Hepatocyte (in vitro differentiated cells): ENCODE data around the gene RNF4. TPM values are rescaled to one million over a fixed set of nuclear protein-coding genes. Genes with fewer than 3 reads are reported as not detected.
"Not testable (repeated sequence)": the region's sequence is repeated elsewhere in the genome, so short reads cannot be mapped to it uniquely, and the experiment has no call there.

Experiments
- DNase-seq: peaks from one replicate; pipeline ENCODE4 v3.0.0-alpha.2; 2016; ENCODE audit warnings: low spot score
- H2AFZ ChIP-seq: fragments of 200-600 bp; sonication (generic); 2 replicates; pipeline ENCODE4 v1.6.0; 2016; ENCODE audit warnings: antibody characterized with exemption, mild to moderate bottlenecking
- H3K27ac ChIP-seq: fragments of 200-600 bp; sonication (generic); 2 replicates; pipeline ENCODE4 v1.5.1; 2016; ENCODE audit warnings: mild to moderate bottlenecking
- H3K27me3 ChIP-seq: fragments of 200-600 bp; sonication (generic); 2 replicates; pipeline ENCODE4 v1.6.1; 2016
- H3K36me3 ChIP-seq: fragments of 200-600 bp; sonication (generic); replicated peaks from 2 replicates; pipeline ENCODE4 v1.5.1; 2016; ENCODE audit warnings: low read depth; ENCODE audit not compliant: insufficient read depth
- H3K4me1 ChIP-seq: fragments of 200-600 bp; sonication (generic); 2 replicates; pipeline ENCODE4 v1.5.1; 2016; ENCODE audit warnings: mild to moderate bottlenecking, moderate library complexity; ENCODE audit not compliant: insufficient read depth
- H3K4me2 ChIP-seq: fragments of 200-600 bp; sonication (generic); 2 replicates; pipeline ENCODE4 v1.6.0; 2016
- H3K4me3 ChIP-seq: fragments of 200-600 bp; sonication (generic); 2 replicates; pipeline ENCODE4 v1.5.1; 2016; ENCODE audit warnings: mild to moderate bottlenecking
- H3K79me2 ChIP-seq: fragments of 200-600 bp; sonication (generic); 2 replicates; pipeline ENCODE4 v1.6.0; 2017; ENCODE audit warnings: mild to moderate bottlenecking
- H3K9me2 ChIP-seq: fragments of 200-600 bp; sonication (generic); replicated peaks from 2 replicates; pipeline ENCODE4 v1.6.0; 2017; ENCODE audit warnings: mild to moderate bottlenecking; ENCODE audit not compliant: insufficient read depth
- H3K9me3 ChIP-seq: fragments of 200-600 bp; sonication (generic); 2 replicates; pipeline ENCODE4 v1.5.1; 2016; ENCODE audit warnings: low read depth, mild to moderate bottlenecking
- H4K20me1 ChIP-seq: fragments of 200-600 bp; sonication (generic); 2 replicates; pipeline ENCODE4 v1.6.0; 2016; ENCODE audit warnings: mild to moderate bottlenecking; ENCODE audit not compliant: insufficient read depth, poor library complexity, severe bottlenecking
- CTCF ChIP-seq: fragments of 200-600 bp; sonication (generic); IDR thresholded peaks from 2 replicates; pipeline ENCODE4 v1.5.1; 2016; ENCODE audit warnings: antibody characterized with exemption, mild to moderate bottlenecking; ENCODE audit not compliant: poor library complexity
- EZH2 ChIP-seq: fragments of 200-600 bp; sonication (generic); IDR thresholded peaks from 2 replicates; pipeline ENCODE4 v1.6.1; 2016; ENCODE audit warnings: antibody characterized with exemption, mild to moderate bottlenecking, borderline replicate concordance
- EZH2phosphoT487 ChIP-seq: fragments of 200-600 bp; sonication (generic); IDR thresholded peaks from one replicate; pipeline ENCODE4 v1.6.1; 2018; ENCODE audit warnings: antibody characterized with exemption, mild to moderate bottlenecking, low read depth, moderate library complexity; ENCODE audit not compliant: unreplicated experiment, severe bottlenecking
- WGBS: methylation state at CpG from one replicate; pipeline ENCODE4 v1.1.6; 2016; ENCODE audit warnings: low lambda C conversion rate; ENCODE audit errors: missing lambda C conversion rate; 5-methylcytosine and 5-hydroxymethylcytosine counted together
- polyA plus RNA-seq: library from polyadenylated mRNA; unstranded; fragments of >200 nt; fragmentation: Nextera tagmentation; extraction: Ambion mirVana; gene quantifications from 2 replicates; pipeline ENCODE4 v1.2.1, GENCODE V29; 2016
- total RNA-seq: library from RNA; depleted of rRNA; stranded (reverse); fragments of >200 nt; gene quantifications from 2 replicates; pipeline ENCODE4 v1.2.3, GENCODE V29; 2014

Gene RNF4
- total and polyA plus RNA-seq, 2 experiments from 2014 or later, result 42.4 to 50.3 TPM

- no peak for TF ChIP-seq EZH2
- peak overlapping the region; percentile 88 for H3K4me2 ChIP-seq
- H3K4me3 ChIP-seq, result peak overlapping the region; percentile 74
- WGBS, result under 1% methylated on average over 81 of the region's 103 CpGs
- H3K36me3 ChIP-seq, result no peaks in the 10 kb centered on the region
- no peaks in the 10 kb centered on the region for H3K9me3 ChIP-seq
- peaks cover 55% of the 10 kb centered on the region for H3K79me2 ChIP-seq
- DNase-seq, result peak; percentile 82
- no peaks in the 10 kb centered on the region for H3K9me2 ChIP-seq
- H3K4me1 ChIP-seq, result peaks cover 25% of the 10 kb centered on the region
- no peaks in the 10 kb centered on the region for H3K27me3 ChIP-seq
- H2AFZ ChIP-seq, result peak overlapping the region; percentile 39
- peak overlapping the region; percentile 94 for H3K27ac ChIP-seq
- peaks cover 47% of the 10 kb centered on the region for H4K20me1 ChIP-seq
Measured at GRCh38 chr4:2537011-2537830, 68.3 kb downstream of the RNF4 start.

GRCh38 chr4:2543580-2544191, 74.8 kb downstream of the RNF4 start:
- H2AFZ ChIP-seq, H3K36me3 ChIP-seq, H3K4me2 ChIP-seq, DNase-seq, H3K9me3 ChIP-seq, H3K4me1 ChIP-seq, H3K9me2 ChIP-seq, H3K4me3 ChIP-seq, H3K27ac ChIP-seq, H3K27me3 ChIP-seq: not testable (repeated sequence)
- H3K79me2 ChIP-seq, result peaks cover 100% of the 10 kb centered on the region
- 87% methylated on average over 10 of the region's 10 CpGs for WGBS
- peaks cover 98% of the 10 kb centered on the region for H4K20me1 ChIP-seq

DNA sequence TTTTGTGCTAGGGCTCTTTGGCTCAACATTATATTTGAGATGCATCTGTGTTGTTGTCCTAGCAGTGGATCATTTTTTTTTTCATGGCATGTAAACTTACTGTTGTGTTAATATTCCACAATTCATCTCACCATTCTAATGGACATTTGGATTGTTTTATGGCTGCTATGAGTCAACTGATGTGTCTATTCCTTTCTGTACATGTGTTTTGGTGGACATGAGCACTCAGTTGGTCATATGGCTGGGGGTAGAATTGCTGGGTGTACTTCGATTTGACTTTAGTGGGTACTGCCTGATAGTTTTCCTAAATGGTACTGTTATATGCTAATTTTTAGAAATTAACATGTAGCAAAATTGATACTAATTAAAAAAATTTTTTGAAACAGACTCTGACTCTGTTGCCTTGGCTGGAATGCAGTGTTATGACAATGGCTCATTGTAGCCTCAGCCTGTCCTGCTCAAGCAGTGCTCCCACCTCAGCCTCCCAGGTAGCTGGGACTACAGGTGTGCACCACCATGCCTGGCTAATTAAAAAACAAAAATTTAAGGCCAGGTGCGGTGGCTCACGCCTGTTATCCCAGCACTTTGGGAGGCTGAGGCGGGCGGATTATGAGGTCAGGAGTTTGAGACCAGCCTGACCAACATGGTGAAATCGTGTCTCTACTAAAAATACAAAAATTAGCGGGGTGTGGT, 76.6 kb downstream of the RNF4 start:
- H3K4me2 ChIP-seq, result no peak overlapping the region
- no peak overlapping the region for H2AFZ ChIP-seq
- no peak for DNase-seq
- no peak overlapping the region for H3K27ac ChIP-seq
- TF ChIP-seq CTCF (no peak), EZH2phosphoT487 (no peak), EZH2 (no peak)
- H3K9me3 ChIP-seq, result no peaks in the 10 kb centered on the region
- no peaks in the 10 kb centered on the region for H3K9me2 ChIP-seq
- H3K4me1 ChIP-seq, result no peaks in the 10 kb centered on the region
- H4K20me1 ChIP-seq, result peaks cover 88% of the 10 kb centered on the region
- WGBS, result 97% methylated on average over 7 of the region's 7 CpGs
- no peaks in the 10 kb centered on the region for H3K27me3 ChIP-seq
- H3K79me2 ChIP-seq, result peaks cover 97% of the 10 kb centered on the region
- no peaks in the 10 kb centered on the region for H3K36me3 ChIP-seq
- no peak overlapping the region for H3K4me3 ChIP-seq

DNA sequence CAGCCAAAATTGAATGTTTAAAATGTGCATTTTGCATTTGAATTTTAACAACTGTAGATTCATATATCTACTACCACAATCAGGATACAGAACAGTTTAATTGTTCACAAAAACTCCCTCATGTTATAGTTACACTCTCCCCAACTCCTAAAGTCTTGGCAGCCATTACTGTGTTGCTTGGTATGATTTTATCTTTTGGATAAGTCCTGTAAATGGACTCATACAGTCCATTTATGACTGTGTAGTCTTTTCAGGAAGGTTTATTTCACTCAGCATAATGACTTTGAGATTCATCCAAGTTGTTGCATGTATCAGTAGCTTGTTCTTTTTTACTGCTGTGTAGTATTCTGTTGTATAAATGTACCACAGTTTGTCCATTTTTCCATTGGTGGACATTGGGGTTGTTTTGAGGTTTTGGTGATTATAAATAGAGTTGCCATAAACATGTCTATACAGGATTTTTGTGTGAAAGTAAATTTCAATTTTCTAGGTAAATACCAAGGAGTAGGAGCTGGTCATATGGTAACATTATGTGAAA, 77.4 kb downstream of the RNF4 start:
- no peak overlapping the region for H3K4me2 ChIP-seq
- H3K27me3 ChIP-seq, result no peaks in the 10 kb centered on the region
- H3K27ac ChIP-seq, result no peak overlapping the region
- peaks cover 97% of the 10 kb centered on the region for H3K79me2 ChIP-seq
- H3K36me3 ChIP-seq, result no peaks in the 10 kb centered on the region
- H3K4me1 ChIP-seq, result no peaks in the 10 kb centered on the region
- H3K4me3 ChIP-seq, result no peak overlapping the region
- DNase-seq, result no peak
- H2AFZ ChIP-seq, result no peak overlapping the region
- TF ChIP-seq EZH2phosphoT487 (no peak), EZH2 (no peak), CTCF (no peak)
- H3K9me2 ChIP-seq, result no peaks in the 10 kb centered on the region
- no peaks in the 10 kb centered on the region for H3K9me3 ChIP-seq
- H4K20me1 ChIP-seq, result peaks cover 90% of the 10 kb centered on the region

GRCh38 chr4:2546961-2547691, 78.2 kb downstream of the RNF4 start:
- not testable (repeated sequence) for H3K4me2 ChIP-seq, H3K9me3 ChIP-seq, DNase-seq, H3K4me3 ChIP-seq, H3K27me3 ChIP-seq, H3K9me2 ChIP-seq, H3K4me1 ChIP-seq, H3K36me3 ChIP-seq, H3K27ac ChIP-seq, H2AFZ ChIP-seq
- Histone ChIP-seq H4K20me1 (peaks cover 90% of the 10 kb centered on the region), H3K79me2 (peaks cover 97% of the 10 kb centered on the region)
- 97% methylated on average over 16 of the region's 16 CpGs for WGBS
